A549 (cell line): Measurements from ENCODE around the gene UBASH3B. TPM values are rescaled to one million over a fixed set of nuclear protein-coding genes. Genes with fewer than 3 reads are reported as not detected.
A peak's percentile ranks its signal among the peaks of the same experiment; 100 is the strongest.

Experiments used
- ATAC-seq, 2 experiments: fragments of 200-7000 bp in 1 of 2; fragments of >200 bp in 1 of 2; cut with Nextera tagmentation in 1 of 2; cut with Tn5 transposase in 1 of 2; 3 replicates each; pipeline versions ENCODE4 v1.8.0 to v1.9.1; 2018 to 2020; ENCODE audit warnings: mild to moderate bottlenecking in 1 of 2, moderate library complexity in 1 of 2
- CTCF ChIA-PET: fragments of 300-600 bp; sonication (Branson Sonifier 250); formaldehyde crosslinking; extraction: SDS; loops from one replicate; lab custom pipeline; 2021; ENCODE audit warnings: antibody characterized with exemption, inconsistent platforms; lab: Yijun Ruan, JAX
- POLR2A ChIA-PET: fragments of 350-600 bp; formaldehyde crosslinking; extraction: SDS; loops from one replicate; lab custom pipeline; 2021; ENCODE audit warnings: antibody characterized with exemption, inconsistent platforms; lab: Yijun Ruan, JAX
- DNase-seq, 2 experiments: peaks; one replicate each; pipeline versions ENCODE4 v3.0.0 to v3.0.0-alpha.2; 2011 to 2016; ENCODE audit warnings: low read depth in 1 of 2, low spot score in 1 of 2
- FAIRE-seq: peaks from 2 replicates; lab custom pipeline; 2011; peaks lifted over from hg19 to GRCh38; lab: Jason Lieb, UNC
- H3K27ac ChIP-seq, 2 experiments: fragments of >200 bp; sonication (Bioruptor Twin); formaldehyde crosslinking; 3 replicates each; pipeline ENCODE4 v1.5.1; 2016 to 2017
- H3K4me1 ChIP-seq: fragments of >200 bp; sonication (Bioruptor Twin); formaldehyde crosslinking; 3 replicates; pipeline ENCODE4 v1.6.1; 2016
- H3K4me2 ChIP-seq: fragments of >200 bp; sonication (Bioruptor Twin); formaldehyde crosslinking; 3 replicates; pipeline ENCODE4 v1.6.1; 2016
- H3K4me3 ChIP-seq: fragments of >200 bp; sonication (Bioruptor Twin); formaldehyde crosslinking; 3 replicates; pipeline ENCODE4 v1.5.1; 2016
- H3K9me3 ChIP-seq: fragments of >200 bp; sonication (Bioruptor Twin); formaldehyde crosslinking; 3 replicates; pipeline ENCODE4 v1.6.1; 2016
- CEBPB ChIP-seq, 2 experiments: fragments of >200 bp in 1 of 2; sonication (Bioruptor Twin) in 1 of 2; formaldehyde crosslinking in 1 of 2; IDR thresholded peaks; 2 replicates each; pipeline ENCODE4 v1.6.1; 2012 to 2016
- CHD4 ChIP-seq: fragments of 200-600 bp; sonication (generic); IDR thresholded peaks from 2 replicates; pipeline ENCODE4 v1.6.1; 2016; ENCODE audit warnings: antibody characterized with exemption, mild to moderate bottlenecking, borderline replicate concordance
- E2F6 ChIP-seq: IDR thresholded peaks from 2 replicates; pipeline ENCODE4 v1.6.1; 2012; ENCODE audit warnings: low read depth, borderline replicate concordance
- EP300 ChIP-seq, 2 experiments: fragments of >200 bp; sonication (Bioruptor Twin); formaldehyde crosslinking; IDR thresholded peaks; 2 replicates in 1 of 2; 3 replicates in 1 of 2; pipeline ENCODE4 v1.6.1; 2016 to 2017
- ESRRA ChIP-seq: fragments of 150-350 bp; IDR thresholded peaks from 2 replicates; pipeline ENCODE4 v1.6.1; 2014; ENCODE audit warnings: mild to moderate bottlenecking, low read length, borderline replicate concordance
- FOSB ChIP-seq: fragments of 250-450 bp; sonication (Bioruptor Pico); IDR thresholded peaks from 2 replicates; pipeline ENCODE4 v1.5.0; 2020; ENCODE audit warnings: mild to moderate bottlenecking, moderate library complexity
- FOSL2 ChIP-seq, 2 experiments: fragments of 450-650 bp in 1 of 2; fragments of >200 bp in 1 of 2; sonication (Bioruptor Twin) in 1 of 2; formaldehyde crosslinking; IDR thresholded peaks; 2 replicates each; pipeline versions ENCODE4 v1.5.0 to v1.6.1; 2016 to 2020; ENCODE audit warnings: mild to moderate bottlenecking in 1 of 2, moderate library complexity in 1 of 2
- HOXA7 ChIP-seq: fragments of 250-450 bp; sonication (Bioruptor Pico); IDR thresholded peaks from 2 replicates; pipeline ENCODE4 v1.5.0; 2020; ENCODE audit warnings: mild to moderate bottlenecking, moderate library complexity
- KDM5A ChIP-seq: fragments of 200-600 bp; sonication (generic); IDR thresholded peaks from 2 replicates; pipeline ENCODE4 v1.6.1; 2016; ENCODE audit warnings: antibody characterized with exemption, mild to moderate bottlenecking
- MAFK ChIP-seq: fragments of 450-650 bp; IDR thresholded peaks from 2 replicates; pipeline ENCODE4 v1.6.1; 2014; ENCODE audit not compliant: partially characterized antibody
- MAX ChIP-seq: IDR thresholded peaks from 2 replicates; pipeline ENCODE4 v1.6.1; 2012
- MAZ ChIP-seq: fragments of 150-350 bp; IDR thresholded peaks from 2 replicates; pipeline ENCODE4 v1.6.1; 2014; ENCODE audit warnings: antibody characterized with exemption, low read depth, low read length, borderline replicate concordance
- NFE2L2 ChIP-seq: fragments of 150-350 bp; conservative IDR thresholded peaks from 2 replicates; pipeline ENCODE4 v1.6.1; 2014; ENCODE audit warnings: low read length
- PHF8 ChIP-seq: fragments of 200-600 bp; sonication (generic); IDR thresholded peaks from 2 replicates; pipeline ENCODE4 v1.6.1; 2016; ENCODE audit warnings: low read depth, mild to moderate bottlenecking, antibody characterized with exemption, moderate library complexity, borderline replicate concordance
- POLR2AphosphoS2 ChIP-seq: conservative IDR thresholded peaks from 2 replicates; pipeline ENCODE4 v1.6.1; 2012; ENCODE audit warnings: low read length, improper control_type of control experiment, inconsistent platforms
- RAD21 ChIP-seq, 2 experiments: fragments of >200 bp in 1 of 2; sonication (Bioruptor Twin) in 1 of 2; formaldehyde crosslinking in 1 of 2; IDR thresholded peaks in 1 of 2; conservative IDR thresholded peaks in 1 of 2; 2 replicates in 1 of 2; 3 replicates in 1 of 2; pipeline ENCODE4 v1.6.1; 2012 to 2018; ENCODE audit warnings: inconsistent platforms in 1 of 2
- RCOR1 ChIP-seq: fragments of 150-350 bp; IDR thresholded peaks from 2 replicates; pipeline ENCODE4 v1.6.1; 2014; ENCODE audit warnings: antibody characterized with exemption, low read length, low read depth
- REST ChIP-seq: fragments of 200-600 bp; sonication (generic); IDR thresholded peaks from 2 replicates; pipeline ENCODE4 v1.6.1; 2016; ENCODE audit warnings: antibody characterized with exemption, mild to moderate bottlenecking, moderate library complexity
- RFX5 ChIP-seq: fragments of 450-650 bp; IDR thresholded peaks from 2 replicates; pipeline ENCODE4 v1.7.1; 2014; ENCODE audit warnings: antibody characterized with exemption, mild to moderate bottlenecking, moderate library complexity
- SREBF2 ChIP-seq: fragments of 450-650 bp; IDR thresholded peaks from 2 replicates; pipeline ENCODE4 v1.6.1; 2014; ENCODE audit warnings: mild to moderate bottlenecking, moderate library complexity
- TFCP2L1 ChIP-seq: fragments of 250-450 bp; sonication (Bioruptor Pico); IDR thresholded peaks from 2 replicates; pipeline ENCODE4 v1.5.0; 2021; ENCODE audit warnings: mild to moderate bottlenecking
- USF2 ChIP-seq: fragments of 450-650 bp; IDR thresholded peaks from 2 replicates; pipeline ENCODE4 v1.6.1; 2014; ENCODE audit warnings: antibody characterized with exemption
- ZC3H11A ChIP-seq: fragments of 450-650 bp; IDR thresholded peaks from 2 replicates; pipeline ENCODE4 v1.6.1; 2014; ENCODE audit warnings: antibody characterized with exemption, mild to moderate bottlenecking
- WGBS: methylation state at CpG from one replicate; pipeline ENCODE4 v1.1.6; 2017; ENCODE audit errors: missing lambda C conversion rate; 5-methylcytosine and 5-hydroxymethylcytosine counted together
- polyA plus RNA-seq, 4 experiments: library from polyadenylated mRNA; depleted of rRNA in 3 of 4; stranded (reverse); fragments of >200 nt; fragmentation: RNase III in 1 of 4; extraction: RNeasy Plus Mini Kit Qiagen cat#74134 plus additional on column Dnase treatment in 1 of 4; gene quantifications; 2 replicates in 3 of 4; 3 replicates in 1 of 4; pipeline ENCODE4 v1.2.3, GENCODE V29; 2011 to 2017
- TF ChIP-seq, protein P1 (sequence below): fragments of >200 bp; sonication (Bioruptor Twin); formaldehyde crosslinking; IDR thresholded peaks from 3 replicates; pipeline ENCODE4 v1.6.1; 2016

UBASH3B gene
- polyA plus RNA-seq, 2 of the 4 experiments (the other 2 are of a cell fraction), result 33.4 to 43.0 TPM

GRCh38 chr11:122649116-122649515 lies 6.4 kb upstream of the UBASH3B start:
- 89% methylated on average over 3 of the region's 3 CpGs for WGBS
- POLR2A ChIA-PET, result no interaction called here
- ATAC-seq (no peak), DNase-seq (no peak)
- no peaks in the 10 kb centered on the region for H3K9me3 ChIP-seq
- H3K4me2 ChIP-seq, result no peak overlapping the region
- TF ChIP-seq HOXA7 (CRISPR knock-in tag), result no peak
- no peak for TF ChIP-seq FOSB (CRISPR knock-in tag)
- TF ChIP-seq NFE2L2, result no peak
- TF ChIP-seq, all 56 proteins: peak for 0
- FAIRE-seq, result no peak
- CTCF ChIA-PET, result interaction anchor here (0.9 to 1.1 kb wide), 2 partner anchors 106 to 205 kb away, joined by 3 read pairs; no protein-coding TSS in a partner anchor
- peak overlapping the region in 1 of 2 experiments; percentile 92; a peak in 3 of 6 replicates for H3K27ac ChIP-seq
- no peak overlapping the region for H3K4me3 ChIP-seq
- peaks cover 35% of the 10 kb centered on the region for H3K4me1 ChIP-seq

GRCh38 chr11:122650619-122651018 lies 4.9 kb upstream of the UBASH3B start:
- ChIA-PET CTCF (no interaction called here), POLR2A (no interaction called here)
- ATAC-seq (no peak), FAIRE-seq (no peak), DNase-seq (no peak)
- Histone ChIP-seq H3K4me2 (no peak overlapping the region), H3K9me3 (no peaks in the 10 kb centered on the region), H3K27ac (peak overlapping the region in 1 of 2 experiments; percentile 42; a peak in 2 of 6 replicates), H3K4me1 (peaks cover 37% of the 10 kb centered on the region), H3K4me3 (no peak overlapping the region)
- WGBS, result 0% methylated on average over 1 of the region's 1 CpG
- TF ChIP-seq POLR2AphosphoS2 (no peak), ESRRA (no peak), MAX (no peak), MAZ (no peak), KDM5A (no peak), USF2 (no peak)

DNA sequence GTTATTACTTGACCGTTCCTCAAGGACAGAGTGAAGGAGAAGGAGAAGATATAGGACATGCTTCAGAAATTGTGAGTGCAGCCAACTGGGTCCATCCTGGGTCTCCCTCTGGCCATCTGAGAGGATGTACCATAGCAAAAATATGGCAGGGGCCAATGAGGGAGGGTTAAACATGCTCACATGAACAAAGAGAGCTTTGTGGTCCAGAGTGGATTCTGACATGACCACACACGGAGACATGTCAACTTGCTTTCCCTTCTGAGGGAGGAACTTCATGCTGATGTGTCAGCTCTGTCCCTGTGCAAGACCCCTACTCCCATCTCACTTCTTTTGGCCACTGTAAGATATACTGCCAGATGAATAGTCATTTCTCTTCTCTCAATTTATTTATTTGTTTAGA lies 3.0 kb upstream of the UBASH3B start:
- POLR2A ChIA-PET, result interaction anchor here (1.2 kb wide), 1 partner anchor 10 kb away, joined by 3 read pairs; no protein-coding TSS in a partner anchor
- Histone ChIP-seq H3K4me2 (no peak overlapping the region), H3K27ac (no peak overlapping the region; a peak in 1 of 6 replicates), H3K4me1 (peaks cover 24% of the 10 kb centered on the region), H3K4me3 (no peak overlapping the region), H3K9me3 (no peaks in the 10 kb centered on the region)
- WGBS, result 88% methylated on average over 2 of the region's 2 CpGs
- no peak for TF ChIP-seq REST
- TF ChIP-seq RFX5, result no peak
- TF ChIP-seq CHD4, result no peak
- TF ChIP-seq E2F6, result no peak
- no peak for TF ChIP-seq PHF8
- no peak for TF ChIP-seq TFCP2L1 (CRISPR knock-in tag)
- no peak for TF ChIP-seq RAD21 (conservative IDR thresholded peaks at IDR 0.05 in 1 of 2, IDR thresholded peaks at IDR 0.05 in 1 of 2)
- TF ChIP-seq FOSL2 (IDR thresholded peaks at IDR 0.05), result no peak
- no peak for TF ChIP-seq FOSL2 (CRISPR knock-in tag; IDR thresholded peaks at IDR 0.05)
- no peak for TF ChIP-seq ZC3H11A
- no peak for TF ChIP-seq MAZ
- TF ChIP-seq, protein P1, sequence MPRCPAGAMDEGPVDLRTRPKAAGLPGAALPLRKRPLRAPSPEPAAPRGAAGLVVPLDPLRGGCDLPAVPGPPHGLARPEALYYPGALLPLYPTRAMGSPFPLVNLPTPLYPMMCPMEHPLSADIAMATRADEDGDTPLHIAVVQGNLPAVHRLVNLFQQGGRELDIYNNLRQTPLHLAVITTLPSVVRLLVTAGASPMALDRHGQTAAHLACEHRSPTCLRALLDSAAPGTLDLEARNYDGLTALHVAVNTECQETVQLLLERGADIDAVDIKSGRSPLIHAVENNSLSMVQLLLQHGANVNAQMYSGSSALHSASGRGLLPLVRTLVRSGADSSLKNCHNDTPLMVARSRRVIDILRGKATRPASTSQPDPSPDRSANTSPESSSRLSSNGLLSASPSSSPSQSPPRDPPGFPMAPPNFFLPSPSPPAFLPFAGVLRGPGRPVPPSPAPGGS, result no peak
- TF ChIP-seq EP300 (IDR thresholded peaks at IDR 0.05), result no peak
- TF ChIP-seq MAFK, result no peak
- no peak for TF ChIP-seq RCOR1
- TF ChIP-seq CEBPB (IDR thresholded peaks at IDR 0.05), result no peak
- TF ChIP-seq SREBF2, result no peak
- TF ChIP-seq HOXA7 (CRISPR knock-in tag), result no peak
- ATAC-seq, result no peak
- CTCF ChIA-PET, result interaction anchor here (0.8 to 1.6 kb wide), 4 partner anchors 10 to 201 kb away, joined by 3 to 5 read pairs (median 4); no protein-coding TSS in a partner anchor
- DNase-seq, result no peak
- FAIRE-seq, result no peak
